ENCODE results near the gene PAQR6.

PAQR6 gene

GRCh38 chr1:156263288-156263655 lies 15.4 kb upstream of the PAQR6 start:
- DNase-seq (ENCODE audit: low spot score) = no peak

GRCh38 chr1:156262461-156263287 lies 14.8 kb upstream of the PAQR6 start:
- no peak for DNase-seq (ENCODE audit: low spot score)

DNA sequence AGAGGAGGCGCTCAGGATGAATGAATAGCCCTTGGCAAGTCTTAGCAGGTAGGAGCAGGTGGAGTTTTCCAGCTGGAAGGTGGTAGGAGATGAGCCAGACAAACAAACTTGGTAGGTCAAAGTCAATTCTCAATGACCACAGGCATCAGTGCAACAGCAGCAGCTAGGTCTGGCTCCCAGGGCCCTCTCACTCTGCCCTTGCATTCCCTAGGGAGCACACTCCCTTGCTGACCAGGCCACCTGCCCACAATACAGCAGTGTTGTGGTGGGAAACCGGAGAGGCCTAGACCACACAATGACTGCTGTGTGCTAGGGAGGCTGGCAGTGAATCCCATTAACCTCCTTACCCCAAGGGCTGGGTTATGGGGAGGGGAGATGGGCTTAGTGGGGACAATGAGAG lies 13.0 kb upstream of the PAQR6 start:
- no peak for DNase-seq (ENCODE audit: low spot score)

DNA sequence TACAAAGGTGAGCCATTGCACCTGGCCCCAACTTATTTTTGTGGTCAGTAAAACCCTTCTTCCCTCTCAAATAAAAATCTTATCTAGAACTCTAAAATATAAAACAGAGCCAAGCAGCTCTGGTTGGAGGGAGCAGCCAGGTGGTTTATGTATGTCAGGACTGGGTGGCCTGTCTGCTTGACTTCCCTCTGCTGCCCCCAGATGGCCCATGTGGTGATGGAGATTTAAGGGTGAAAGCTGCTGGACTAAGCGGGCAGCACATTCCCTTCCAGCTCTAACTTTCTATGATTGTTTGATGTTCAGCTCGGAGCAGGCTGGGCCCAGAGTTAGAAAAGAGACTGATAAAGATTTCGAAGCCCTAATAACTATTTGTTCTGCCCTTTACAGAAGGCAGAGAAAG lies 11.9 kb upstream of the PAQR6 start:
- DNase-seq (ENCODE audit: low spot score) = no peak

GRCh38 chr1:156258859-156259258 lies 11.0 kb upstream of the PAQR6 start:
- DNase-seq (ENCODE audit: low spot score) = no peak

DNA sequence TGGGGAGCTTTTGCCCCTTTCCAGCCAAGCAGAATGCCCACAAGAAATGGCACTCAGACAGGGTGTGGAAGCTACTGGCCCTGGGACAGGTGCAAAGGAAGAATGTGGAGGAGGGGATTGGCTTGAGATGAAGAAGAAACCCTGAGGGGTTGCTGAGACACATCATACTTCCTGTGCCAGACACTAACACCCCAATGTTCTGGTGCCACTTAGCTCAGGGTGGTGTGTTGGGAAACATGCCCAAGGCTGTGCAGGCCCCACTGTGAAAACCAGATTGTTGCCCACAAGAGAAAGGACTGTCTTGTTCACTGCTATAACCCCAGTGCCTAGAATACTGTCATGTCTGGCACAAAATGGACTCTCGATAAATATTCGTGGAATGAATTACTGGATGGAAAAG lies 9.9 kb upstream of the PAQR6 start:
- DNase-seq (ENCODE audit: low spot score) = no peak

- no peak for DNase-seq (ENCODE audit: low spot score)
Observed at GRCh38 chr1:156253634-156254033, 5.8 kb upstream of the PAQR6 start.

- DNase-seq (ENCODE audit: low spot score) = no peak
Observed at GRCh38 chr1:156251527-156251926, 3.7 kb upstream of the PAQR6 start.

DNA sequence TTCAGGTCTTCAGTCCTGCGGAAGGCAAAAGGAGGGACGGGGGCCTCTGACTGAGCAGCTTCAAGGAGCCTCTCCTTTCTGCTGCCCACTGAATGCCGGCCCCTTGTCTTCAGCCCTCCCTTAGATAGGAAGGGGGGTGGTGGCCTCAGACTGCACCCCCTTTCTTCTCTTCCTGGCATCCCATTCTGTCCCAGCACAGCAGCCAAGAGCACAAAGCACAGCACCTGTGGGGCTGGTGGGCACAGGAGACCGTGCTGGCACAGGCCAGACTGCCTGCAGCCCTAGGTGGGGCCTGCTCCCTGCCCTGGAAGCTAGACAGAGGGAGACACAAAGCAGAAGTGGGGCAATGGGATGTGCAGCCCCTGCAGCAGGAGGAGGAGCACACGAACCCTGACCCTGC lies 1.7 kb upstream of the PAQR6 start:
- DNase-seq (ENCODE audit: low spot score) = no peak

DNA sequence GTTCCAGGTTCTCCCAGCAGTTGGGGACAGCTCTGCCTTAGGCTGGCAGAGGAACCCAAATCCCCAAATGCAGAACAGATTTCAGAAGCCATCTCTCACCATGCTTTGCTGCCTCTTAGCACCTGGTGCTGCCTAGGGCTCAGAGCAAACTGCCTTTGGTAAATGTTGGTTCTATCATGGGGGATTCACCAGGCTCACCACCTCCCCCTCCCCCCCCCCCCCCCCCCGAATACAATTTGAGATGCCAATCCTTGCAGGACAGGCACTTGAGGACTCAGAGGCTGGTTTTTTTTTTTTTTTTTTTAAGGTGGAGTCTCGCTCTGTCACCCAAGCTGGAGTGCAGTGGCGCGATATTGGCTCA lies 447 bp upstream of the PAQR6 start:
- no peak for DNase-seq (ENCODE audit: low spot score)

DNA sequence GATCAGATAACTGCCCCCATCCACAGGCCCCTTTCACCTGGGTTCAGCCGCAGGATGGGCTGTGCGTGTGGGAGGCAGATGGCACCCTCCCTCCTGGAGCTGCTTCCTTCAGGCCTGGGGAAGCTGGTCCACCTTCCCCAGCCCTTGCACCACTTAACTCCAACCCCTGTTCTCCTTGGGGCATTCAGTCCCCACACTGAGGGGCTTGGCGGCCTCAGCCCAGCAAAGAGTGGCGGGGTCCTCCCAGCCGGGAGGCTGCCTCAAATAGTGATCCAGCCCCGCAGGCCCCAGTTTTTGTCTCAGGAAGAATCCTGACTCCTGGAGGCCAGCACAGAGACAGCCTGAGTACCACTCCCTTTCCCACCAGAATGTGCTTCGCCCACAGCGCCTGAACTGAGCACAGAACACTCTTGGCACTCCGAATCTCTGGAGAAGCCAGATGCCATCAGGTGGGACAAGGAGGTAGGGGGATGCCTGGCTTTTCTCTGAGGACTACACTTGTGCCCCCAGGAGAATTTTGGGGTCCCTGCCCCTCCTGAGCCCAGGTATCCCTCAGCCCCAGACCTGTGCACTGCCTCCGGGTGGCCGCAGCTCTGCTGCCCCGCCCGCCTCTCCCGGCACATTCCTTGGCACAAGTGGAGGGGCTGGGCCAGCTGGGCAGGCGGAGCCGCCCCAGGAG lies 936 bp downstream of the PAQR6 start:
- no peak for DNase-seq (ENCODE audit: low spot score)

DNA sequence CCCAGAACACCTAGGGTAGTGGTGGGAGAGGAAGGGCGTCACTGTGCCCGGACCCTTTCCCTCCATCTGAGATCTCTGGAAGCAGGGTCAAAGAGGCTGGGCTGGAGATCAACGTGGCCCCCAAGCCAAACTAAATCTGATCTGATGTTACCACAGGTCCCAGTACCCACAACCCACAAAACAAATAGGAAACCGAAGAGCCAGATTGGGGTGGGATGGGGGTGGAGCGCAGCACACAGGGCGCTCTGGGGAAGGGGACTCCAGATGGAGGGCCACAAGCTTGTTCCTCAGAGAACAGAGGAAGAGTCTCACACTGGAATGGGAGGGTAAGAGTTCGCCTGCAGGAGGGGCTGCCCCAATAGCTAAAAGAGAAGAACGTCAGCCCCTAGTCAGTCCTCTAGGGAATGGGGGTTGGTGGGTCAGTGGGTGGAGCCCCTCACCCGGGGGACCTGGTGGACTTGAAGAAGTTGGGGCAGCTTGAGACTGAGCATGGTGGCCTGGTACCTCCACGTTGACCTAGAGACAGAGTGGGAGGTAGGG lies 1.5 kb downstream of the PAQR6 start:
- DNase-seq (ENCODE audit: low spot score) = no peak

GRCh38 chr1:156245451-156246232 lies 2.2 kb downstream of the PAQR6 start:
- DNase-seq (ENCODE audit: low spot score) = peak; percentile 43

DNA sequence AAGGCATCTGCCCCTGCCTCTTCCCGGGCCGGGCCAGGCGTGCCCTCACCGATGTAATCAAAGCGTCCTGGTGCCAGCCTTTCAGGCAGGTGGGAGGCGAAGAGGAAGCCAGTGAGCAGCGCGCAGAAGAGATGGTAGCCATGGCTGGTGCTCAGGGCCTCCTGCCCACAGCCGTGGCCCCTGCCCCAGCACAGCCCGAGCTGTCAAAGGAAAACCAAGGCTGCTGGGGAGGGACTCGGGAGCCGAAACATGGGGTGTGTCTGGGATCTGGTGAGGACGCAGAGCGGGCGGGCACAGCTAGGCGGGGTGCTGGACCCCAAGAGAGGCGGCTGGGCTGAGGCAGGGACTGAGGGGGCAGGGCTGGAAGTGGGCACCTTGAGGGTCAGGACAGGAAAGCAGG lies 3.1 kb downstream of the PAQR6 start:
- DNase-seq (ENCODE audit: low spot score) = no peak

GRCh38 chr1:156244126-156244525 lies 3.7 kb downstream of the PAQR6 start:
- DNase-seq (ENCODE audit: low spot score) = no peak

DNA sequence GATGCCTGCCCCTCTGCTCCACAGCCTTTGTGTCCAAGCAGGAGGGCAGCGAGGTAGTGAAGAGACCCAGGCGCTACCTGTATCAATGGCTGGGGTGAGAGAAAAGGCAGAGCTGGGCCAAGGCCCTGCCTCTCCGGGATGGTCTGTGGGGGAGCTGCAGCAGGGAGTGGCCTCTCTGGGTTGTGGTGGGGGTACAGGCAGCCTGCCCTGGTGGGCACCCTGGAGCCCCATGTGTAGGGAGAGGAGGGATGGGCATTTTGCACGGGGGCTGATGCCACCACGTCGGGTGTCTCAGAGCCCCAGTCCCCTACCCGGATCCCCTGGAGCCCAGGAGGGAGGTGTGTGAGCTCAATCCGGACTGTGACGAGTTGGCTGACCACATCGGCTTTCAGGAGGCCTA lies 5.1 kb downstream of the PAQR6 start:
- DNase-seq (ENCODE audit: low spot score) = no peak

DNA sequence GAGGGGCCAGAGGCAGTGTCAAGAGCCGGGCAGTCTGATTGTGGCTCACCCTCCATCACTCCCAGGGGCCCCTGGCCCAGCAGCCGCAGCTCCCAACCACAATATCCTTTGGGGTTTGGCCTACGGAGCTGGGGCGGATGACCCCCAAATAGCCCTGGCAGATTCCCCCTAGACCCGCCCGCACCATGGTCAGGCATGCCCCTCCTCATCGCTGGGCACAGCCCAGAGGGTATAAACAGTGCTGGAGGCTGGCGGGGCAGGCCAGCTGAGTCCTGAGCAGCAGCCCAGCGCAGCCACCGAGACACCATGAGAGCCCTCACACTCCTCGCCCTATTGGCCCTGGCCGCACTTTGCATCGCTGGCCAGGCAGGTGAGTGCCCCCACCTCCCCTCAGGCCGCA lies 5.9 kb downstream of the PAQR6 start, which contains the start of gene BGLAP:
BGLAP (plus strand) TSS at position 259 of the 400 bp plus-strand sequence; CDS start at position 307, 48 bp downstream.
- DNase-seq (ENCODE audit: low spot score) = no peak

DNA sequence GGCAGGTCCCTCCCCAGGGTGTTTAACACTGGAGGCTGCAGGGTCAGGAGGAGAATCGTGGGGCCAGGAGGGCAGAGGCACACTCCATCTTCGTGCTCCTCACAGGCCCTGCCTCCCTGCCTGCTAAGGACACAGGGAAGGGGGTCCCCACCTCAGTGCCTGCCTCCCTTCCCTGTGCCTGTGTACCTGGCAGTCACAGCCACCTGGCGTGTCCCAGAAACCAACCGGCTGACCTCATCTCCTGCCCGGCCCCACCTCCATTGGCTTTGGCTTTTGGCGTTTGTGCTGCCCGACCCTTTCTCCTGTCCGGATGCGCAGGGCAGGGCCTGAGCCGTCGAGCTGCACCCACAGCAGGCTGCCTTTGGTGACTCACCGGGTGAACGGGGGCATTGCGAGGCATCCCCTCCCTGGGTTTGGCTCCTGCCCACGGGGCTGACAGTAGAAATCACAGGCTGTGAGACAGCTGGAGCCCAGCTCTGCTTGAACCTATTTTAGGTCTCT lies 6.5 kb downstream of the PAQR6 start:
- DNase-seq (ENCODE audit: low spot score) = no peak

DNA sequence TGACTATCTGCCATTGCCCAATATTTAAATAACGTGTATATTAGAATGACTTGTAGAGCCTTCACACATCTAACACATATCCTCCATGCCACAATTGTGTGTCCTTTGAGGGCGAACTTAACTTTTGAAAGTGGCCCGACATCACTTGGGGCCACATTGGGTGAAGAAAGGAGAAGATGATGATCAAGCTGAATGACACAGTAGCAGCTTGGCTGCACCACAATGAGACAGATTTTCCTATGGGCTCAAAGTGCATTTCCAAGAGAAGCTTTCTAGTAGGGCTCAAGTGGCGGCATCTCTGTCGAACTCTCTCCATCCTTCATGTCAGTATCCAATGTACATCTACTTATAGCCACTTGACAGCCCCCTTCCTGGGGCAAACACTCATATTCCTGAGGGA lies 9.6 kb downstream of the PAQR6 start:
- DNase-seq (ENCODE audit: low spot score) = no peak

GRCh38 chr1:156236164-156236563 lies 11.7 kb downstream of the PAQR6 start:
- DNase-seq (ENCODE audit: low spot score) = no peak

DNA sequence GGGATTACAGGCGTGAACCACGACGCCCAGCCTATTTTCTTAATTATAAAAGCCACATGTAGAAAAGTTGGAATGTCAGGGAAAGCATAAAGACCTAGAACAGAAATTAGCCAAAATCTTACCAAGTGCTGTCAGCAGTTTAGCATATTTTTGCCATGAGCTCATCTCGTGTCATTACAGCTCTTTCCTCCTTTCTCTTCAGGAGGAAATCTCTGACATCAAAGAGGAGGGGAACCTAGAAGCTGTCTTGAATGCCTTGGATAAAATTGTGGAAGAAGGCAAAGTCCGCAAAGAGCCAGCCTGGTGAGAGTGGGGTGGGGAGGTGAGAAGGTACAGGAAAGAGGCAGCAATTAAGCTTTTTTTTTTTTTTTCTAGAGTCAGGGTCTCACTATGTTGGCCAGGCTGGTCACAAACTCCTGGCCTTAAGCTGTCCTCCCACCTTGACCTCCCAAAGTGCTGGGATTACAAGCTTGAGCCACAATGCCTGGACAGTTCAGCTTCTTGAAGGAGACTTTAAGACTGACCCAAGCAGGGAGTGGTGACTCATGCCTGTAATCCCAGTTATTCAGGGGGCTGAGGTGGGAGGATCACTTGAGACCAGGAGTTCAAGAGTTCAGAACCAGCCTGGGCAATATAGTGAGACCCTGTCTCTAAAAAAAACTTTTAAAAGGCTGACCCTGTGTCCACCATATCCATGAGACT lies 14.3 kb downstream of the PAQR6 start:
- no peak for DNase-seq (ENCODE audit: low spot score)

All from germinal center (tissue), 1 donor.